HG03045 (cell line): Measurements from ENCODE around the gene ARFGEF2.
"Not testable (repeated sequence)": the region's sequence is repeated elsewhere in the genome, so short reads cannot be mapped to it uniquely, and the experiment has no call there.

Source experiments
- ATAC-seq: cut with Tn5 transposase; IDR thresholded peaks from one replicate; pipeline ENCODE4 v1.9.1; 2021; ENCODE audit warnings: mild to moderate bottlenecking, moderate library complexity; ENCODE audit not compliant: unreplicated experiment

The ARFGEF2 gene

GRCh38 chr20:48926821-48927220, 5.3 kb downstream of the ARFGEF2 start:
- no peak for ATAC-seq

GRCh38 chr20:48928832-48929725, 7.6 kb downstream of the ARFGEF2 start:
- no peak for ATAC-seq

- ATAC-seq = no peak
These were observed 8.5 kb downstream of the ARFGEF2 start for GRCh38 chr20:48930035-48930434.

- ATAC-seq = no peak
These were observed 9.4 kb downstream of the ARFGEF2 start for GRCh38 chr20:48930878-48931277.

- no peak for ATAC-seq
These were observed 10.2 kb downstream of the ARFGEF2 start for GRCh38 chr20:48931527-48932374.

- ATAC-seq = no peak
These were observed 10.9 kb downstream of the ARFGEF2 start for GRCh38 chr20:48932375-48932941.

- ATAC-seq = no peak
These were observed 11.7 kb downstream of the ARFGEF2 start for GRCh38 chr20:48933017-48933766.

GRCh38 chr20:48934273-48934877, 12.9 kb downstream of the ARFGEF2 start:
- not testable (repeated sequence) for ATAC-seq

- ATAC-seq = not testable (repeated sequence)
These were observed 13.5 kb downstream of the ARFGEF2 start for GRCh38 chr20:48934966-48935365.

- not testable (repeated sequence) for ATAC-seq
These were observed 14.7 kb downstream of the ARFGEF2 start for GRCh38 chr20:48936178-48936577.

GRCh38 chr20:48937674-48938073, 16.2 kb downstream of the ARFGEF2 start:
- ATAC-seq = no peak

GRCh38 chr20:48938670-48939069, 17.2 kb downstream of the ARFGEF2 start:
- no peak for ATAC-seq

GRCh38 chr20:48940170-48940569, 18.7 kb downstream of the ARFGEF2 start:
- ATAC-seq = no peak

- no peak for ATAC-seq
These were observed 20.0 kb downstream of the ARFGEF2 start for GRCh38 chr20:48941467-48941866.

- no peak for ATAC-seq
These were observed 21.2 kb downstream of the ARFGEF2 start for GRCh38 chr20:48942730-48943129.

- ATAC-seq = no peak
These were observed 23.3 kb downstream of the ARFGEF2 start for GRCh38 chr20:48944663-48945297.

- ATAC-seq = no peak
These were observed 24.5 kb downstream of the ARFGEF2 start for GRCh38 chr20:48945840-48946514.

- ATAC-seq = no peak
These were observed 27.1 kb downstream of the ARFGEF2 start for GRCh38 chr20:48948612-48949011.
